Activated naive CD4-positive, alpha-beta T cell (primary cell): ENCODE measurements around the gene NFKBIA.
"Not testable (repeated sequence)": the region's sequence is repeated elsewhere in the genome, so short reads cannot be mapped to it uniquely, and the experiment has no call there.

Experiments used
- DNase-seq, 4 experiments: peaks; one replicate each; lab custom pipeline; 2025; lab: John Stamatoyannopoulos, UW

The NFKBIA gene

DNA sequence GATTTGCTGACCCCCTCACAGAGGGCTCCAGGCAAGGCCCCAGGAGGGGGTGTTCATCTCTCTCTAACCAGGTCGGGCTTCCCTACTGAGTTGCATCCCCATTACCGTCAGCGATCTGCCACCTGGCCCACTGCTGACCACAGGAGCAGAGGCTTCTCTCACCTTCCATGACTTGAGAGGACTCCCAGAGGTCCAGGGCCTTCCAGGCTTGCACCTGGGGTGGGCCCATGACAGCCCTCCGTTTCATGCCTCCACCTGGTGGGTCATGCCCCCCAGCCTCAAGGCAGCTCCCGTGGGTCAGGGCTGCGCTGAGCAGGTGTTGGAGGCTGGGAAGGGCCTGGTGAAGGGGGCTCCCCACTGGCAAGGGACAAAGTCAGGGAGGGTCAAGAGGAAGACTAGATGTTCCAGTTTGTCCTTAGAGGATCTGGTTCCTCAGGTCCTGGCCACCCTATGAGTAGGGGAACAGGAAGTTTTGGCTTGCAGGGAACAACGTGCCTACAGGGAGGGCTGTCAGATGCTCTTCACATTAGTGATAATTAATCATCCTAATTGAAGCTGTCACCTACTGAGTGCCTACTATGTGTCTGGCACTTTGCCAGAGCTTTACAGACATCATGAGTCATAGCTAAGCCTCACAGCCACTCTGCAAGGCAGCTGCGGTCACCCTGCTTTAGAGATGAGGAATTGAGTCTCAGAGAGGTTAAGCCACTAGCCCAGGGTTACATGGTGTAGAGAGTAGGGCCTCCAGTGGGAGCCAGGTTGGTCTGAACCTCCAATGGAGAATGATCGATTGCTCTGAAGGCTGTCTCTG lies 13.8 kb downstream of the NFKBIA start:
- no peak for DNase-seq

DNA sequence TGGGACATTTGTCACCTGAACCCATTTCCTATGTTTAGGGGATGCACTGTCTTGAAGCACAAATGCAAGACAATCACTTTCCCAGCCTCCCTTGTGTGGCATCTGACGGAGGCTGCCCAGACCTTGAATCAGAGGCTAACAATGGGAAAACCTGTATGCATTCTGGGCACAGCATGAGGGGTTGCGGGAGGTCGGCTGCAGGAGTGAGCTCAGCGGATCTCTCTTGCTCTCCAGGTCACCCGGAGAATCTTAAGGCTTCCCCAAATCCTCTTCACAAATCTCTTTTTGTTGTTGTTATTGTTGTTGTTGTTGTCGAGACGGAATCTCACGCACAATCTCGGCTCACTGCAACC lies 15.3 kb downstream of the NFKBIA start:
- DNase-seq: no peak

DNA sequence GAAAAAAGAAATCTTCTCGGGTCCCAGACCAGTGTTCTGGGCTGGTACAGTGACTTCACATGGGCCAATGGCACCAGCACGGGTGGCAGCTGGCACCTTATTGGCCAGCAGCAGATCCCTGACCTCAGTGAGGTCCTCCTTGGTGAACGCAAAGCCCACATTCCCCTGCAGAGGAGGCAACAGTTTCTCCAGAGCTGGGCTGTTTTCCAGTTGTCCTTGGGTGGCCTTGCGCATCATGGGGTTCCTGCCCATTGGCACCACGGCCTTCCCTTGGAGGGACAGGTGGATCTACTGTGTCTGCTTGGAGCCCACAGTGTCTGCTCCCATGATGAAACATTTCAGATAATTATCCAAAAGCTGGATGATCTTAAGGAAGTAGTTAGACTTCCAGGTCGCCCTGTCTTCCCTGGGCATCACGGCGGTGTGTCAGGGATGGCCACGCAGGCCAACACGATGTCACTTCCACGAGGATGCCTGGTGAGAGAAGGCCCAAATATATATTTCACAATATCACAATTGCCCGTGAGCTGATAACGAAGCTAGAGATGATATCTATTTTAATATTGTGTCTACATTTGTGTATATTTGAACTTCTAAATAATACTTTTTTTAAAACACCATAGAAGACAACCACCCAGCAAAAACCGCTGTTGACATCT lies 15.8 kb downstream of the NFKBIA start:
- DNase-seq: no peak

DNA sequence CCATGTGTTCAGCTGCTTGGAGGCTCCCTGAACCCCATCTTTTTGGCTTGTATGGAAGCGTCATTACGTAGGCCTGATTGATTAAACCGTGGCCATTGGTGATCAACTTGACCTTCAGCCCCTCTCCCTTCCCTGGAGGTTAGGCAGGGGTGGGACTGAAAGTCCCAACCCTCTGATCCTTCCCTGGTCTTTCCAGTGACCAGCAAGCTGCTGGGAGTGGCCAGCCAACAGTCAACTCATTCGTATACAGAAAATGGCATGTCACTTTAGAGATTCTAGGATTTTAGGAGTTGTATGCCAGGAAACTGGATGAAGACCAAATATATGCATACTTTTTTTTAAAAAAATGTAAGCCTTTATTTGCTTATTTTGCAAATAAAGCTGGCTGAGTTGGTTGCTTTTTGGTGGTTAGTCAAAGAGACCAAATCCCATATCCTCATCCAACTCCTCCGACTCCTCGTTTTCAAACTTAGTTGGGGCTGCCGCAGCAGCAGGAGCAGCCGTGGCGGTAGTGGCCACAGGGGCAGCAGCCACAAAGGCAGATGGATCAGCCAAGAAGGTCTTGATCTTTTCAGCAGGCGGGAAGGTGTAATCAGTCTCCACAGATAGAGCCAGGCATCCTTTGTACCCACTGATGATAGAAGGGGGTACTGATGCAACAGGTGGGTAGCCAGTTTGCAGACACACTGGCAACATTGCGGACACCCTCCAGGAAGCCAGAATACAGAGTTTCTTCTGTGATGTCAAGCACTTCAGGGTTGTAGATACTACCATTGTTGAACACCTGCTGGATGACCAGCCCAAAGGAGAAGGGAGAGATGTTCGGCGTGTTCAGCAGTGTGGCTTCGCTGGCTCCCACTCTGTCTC lies 16.6 kb downstream of the NFKBIA start:
- no peak for DNase-seq

DNA sequence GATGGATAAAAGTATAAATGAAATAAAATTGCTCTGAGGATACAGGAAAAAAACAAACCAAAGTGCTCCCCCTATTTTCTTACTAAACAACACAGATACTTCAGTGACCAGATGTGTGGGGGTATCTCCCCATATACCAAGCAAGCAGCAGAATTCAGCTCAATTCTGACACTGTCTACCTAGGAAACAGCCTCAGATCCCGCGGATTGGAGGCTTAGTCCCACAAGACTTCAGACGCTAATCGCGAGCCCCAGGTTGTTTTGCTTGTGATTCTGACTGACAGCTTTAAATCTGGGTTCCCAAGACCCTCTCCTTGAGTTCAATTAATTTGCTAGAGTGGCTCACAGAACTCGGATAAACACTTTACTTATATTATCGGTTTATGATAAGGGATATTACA lies 17.3 kb downstream of the NFKBIA start:
- no peak for DNase-seq

DNA sequence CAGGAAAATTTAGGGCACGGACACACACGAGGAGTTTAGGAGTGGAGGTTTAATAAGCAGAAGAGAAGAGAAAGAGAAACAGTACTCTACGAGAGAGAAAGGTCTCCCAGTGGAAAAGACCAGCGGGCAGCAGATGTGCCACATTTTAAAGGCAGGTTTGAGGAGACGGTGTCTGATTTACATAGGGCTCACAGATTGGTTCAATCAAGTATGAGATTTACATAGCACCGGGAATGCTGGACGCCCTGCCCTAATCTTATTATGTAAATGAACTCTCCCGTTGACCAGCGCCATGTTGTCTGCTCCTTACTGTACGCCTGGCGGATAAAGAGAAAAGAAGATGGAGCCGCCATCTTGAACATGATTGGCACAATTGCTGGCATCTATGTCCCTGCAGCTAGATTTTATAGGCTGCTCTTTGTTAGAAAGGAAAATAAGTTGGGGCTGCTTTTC lies 17.9 kb downstream of the NFKBIA start:
- no peak for DNase-seq

DNA sequence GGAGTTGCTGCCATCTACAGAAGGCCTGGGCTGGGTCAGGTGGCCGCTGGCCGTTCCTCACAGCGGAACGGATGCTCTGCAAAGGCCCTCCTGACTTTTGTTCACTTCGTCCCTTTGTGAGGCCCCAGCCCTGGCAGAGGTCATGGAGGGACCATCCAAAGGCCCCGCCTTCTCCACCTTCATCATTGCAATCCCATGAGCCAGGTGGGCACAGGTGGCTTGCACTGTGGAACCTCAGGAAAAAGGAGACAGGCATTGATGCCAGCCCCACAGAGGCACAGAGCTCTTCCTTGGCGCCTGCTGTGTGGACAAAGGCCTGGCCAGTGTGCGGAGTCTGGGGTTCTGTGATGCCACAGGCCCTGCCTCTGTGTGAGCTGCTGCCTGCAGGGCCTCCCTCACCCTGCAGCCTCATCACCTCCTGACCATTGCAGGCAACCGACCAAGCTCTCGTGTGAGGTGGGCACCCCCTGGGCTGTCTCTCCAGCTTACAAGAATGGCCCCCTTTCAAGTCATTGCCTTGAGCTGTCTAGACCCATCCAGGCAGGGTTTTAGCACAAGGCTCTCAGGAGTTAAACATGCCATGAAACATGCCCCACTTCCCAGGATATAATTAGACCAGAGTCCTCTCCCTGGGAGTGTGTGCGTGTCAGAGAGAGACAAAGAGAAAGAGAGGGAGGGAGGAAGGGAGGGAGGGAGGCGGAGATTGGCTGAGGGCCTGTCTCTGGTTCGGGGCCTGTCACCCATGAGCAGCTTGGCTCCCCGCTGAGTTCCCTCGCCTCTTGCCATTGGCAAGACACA lies 19.3 kb downstream of the NFKBIA start:
- DNase-seq: no peak

DNA sequence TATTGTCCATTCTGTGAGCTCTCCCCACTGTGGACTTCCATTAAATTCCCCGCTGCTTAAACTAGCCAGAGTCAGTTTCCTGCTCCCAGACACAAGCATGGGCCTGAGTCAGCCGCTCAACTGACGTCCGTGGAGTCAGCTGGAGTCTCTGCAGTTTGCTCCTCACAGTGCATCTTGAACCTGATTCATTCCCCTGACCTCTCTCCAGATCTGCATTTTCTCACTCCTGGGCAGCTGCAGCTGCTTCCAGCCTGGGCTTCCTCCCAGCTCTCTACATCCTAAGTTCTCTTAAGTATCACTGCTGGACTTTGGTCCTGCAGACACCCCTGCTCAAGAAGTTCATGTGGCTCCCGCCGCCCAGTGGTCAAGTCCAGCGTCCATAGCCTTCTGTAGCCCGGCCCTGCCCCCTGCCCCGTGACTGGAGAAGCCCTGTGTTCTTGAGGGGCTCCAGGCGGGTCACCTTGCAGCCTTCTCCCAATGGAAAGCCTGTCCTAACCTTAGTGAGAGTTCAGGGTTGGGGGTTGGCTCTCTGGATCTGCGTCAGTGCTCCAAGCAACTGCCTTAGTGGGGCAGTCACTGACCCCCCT lies 20.0 kb downstream of the NFKBIA start:
- no peak for DNase-seq

DNA sequence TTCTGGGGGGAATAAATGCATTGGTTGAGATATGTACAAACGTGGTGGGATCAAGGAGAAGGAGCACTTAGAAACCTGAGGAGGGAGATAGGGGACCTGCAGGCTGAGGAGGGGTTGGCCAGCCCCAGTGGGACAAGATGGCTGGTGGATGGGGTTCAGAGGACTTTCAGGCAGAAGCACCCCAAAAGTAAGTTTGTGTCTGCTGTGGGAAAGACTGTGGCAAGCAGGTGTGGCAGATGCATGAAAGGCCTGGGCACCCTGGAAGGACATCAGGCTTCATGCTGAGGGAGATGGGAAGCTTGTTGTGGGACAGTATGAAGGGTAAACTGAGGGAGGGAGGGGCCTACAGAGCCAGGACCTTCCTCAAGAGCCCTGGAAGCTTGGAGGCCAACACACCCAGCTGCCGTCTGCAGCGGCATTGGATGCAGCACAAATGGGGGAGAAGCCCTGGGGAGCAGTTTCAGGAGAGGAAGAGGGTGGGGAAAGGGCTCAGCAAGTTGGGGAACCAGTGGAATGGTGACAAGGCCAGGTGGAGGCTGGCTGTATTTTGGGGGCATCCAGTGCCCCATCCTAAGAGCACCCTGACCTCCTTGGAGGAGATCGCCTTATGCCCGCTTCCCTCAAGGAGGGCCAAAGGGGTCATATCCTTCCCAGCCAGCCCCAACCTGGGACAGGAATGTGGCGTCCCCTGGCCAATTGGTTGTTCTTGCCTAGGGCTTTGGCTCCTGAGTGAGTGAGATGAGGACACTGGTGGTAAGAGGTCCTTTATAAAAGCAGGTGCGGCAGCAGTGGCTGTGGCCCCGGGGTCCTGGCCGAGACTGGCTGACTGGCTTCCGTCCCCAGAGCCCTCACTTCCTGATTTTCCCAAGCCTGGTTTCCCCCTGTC lies 20.7 kb downstream of the NFKBIA start:
- DNase-seq: no peak

DNA sequence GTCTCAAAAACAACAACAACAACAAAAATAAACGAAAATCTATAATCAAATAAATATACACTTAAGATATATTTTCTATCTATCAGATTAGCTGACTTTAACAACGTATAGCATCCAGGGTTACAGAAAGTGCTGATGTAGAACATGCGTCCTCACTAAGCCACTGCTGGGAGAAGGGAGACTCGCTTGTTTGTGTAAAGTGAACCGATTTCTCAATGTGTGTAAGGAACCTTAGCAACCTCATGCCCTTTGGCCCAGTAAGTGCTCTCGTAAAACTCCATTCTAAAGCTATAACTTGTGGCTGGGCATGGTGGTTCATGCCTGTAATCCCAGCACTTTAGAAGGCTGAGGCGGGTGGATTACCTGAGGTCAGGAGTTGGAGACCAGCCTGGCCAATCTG lies 23.8 kb downstream of the NFKBIA start:
- no peak for DNase-seq

DNA sequence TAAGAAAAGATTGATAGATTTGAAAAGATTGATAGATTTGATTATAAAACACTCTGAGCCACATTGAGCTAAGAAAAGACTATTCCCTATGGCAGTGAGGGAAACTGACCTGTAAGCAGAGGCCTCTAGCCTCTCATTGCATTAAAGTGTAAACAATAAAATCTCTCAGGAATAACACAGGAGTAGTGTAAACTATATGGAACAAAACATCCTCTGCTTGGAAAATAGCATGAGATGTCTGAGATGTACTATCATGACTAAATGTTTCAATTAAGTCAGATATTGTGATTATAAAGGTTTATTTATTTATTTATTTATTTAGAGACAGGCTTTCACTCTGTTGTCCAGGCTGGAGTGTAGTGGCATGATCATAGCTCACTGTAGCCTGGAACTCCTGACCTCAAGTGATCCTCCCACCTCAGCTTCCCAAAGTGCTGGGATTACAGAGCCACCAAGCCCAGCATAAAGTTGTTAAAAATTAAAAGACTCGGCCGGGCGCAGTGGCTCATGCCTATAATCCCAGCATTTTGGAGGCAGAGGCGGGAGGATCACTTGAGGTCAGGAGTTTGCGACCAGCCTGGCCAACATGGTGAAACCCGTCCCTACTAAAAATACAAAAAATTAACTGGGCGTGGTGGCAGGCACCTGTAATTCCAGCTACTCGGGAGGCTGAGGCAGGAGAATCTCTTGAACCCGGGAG lies 25.2 kb downstream of the NFKBIA start:
- DNase-seq: not testable (repeated sequence)

DNA sequence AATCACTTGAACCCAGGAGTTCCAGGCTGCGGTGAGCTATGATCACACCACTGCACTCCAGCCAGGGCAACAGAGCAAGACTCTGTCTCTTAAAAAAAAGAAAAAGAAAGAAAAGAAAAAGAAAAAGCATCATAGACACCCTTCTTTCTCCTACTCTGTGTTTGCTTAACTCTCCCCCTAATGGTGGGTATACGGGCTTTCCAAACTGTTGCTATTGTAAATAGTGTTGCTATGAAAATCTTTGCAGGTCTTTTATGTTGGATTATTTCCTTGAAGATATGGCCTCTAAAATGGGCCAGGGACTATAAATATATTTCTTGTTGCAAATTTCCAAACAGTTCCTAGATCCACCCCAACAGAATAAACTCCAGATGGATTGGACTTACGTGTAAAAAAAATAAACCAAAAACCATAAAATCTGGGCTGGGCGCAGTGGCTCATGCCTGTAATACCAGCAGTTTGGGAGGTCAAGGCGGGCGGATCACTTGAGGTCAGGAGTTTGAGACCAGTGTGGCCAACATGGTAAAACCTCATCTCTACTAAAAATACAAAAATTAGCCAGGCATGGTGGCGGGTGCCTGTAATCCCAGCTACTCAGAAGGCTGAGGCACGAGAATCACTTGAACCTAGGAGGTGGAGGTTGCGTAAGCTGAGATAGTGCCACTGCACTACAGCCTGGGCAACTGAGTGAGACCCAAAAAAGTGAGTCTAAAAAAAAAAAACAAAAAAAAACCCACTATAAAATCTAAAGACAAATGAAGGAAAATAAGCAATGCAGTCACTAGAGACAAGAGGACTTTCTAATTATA lies 25.9 kb downstream of the NFKBIA start:
- DNase-seq: no peak

DNA sequence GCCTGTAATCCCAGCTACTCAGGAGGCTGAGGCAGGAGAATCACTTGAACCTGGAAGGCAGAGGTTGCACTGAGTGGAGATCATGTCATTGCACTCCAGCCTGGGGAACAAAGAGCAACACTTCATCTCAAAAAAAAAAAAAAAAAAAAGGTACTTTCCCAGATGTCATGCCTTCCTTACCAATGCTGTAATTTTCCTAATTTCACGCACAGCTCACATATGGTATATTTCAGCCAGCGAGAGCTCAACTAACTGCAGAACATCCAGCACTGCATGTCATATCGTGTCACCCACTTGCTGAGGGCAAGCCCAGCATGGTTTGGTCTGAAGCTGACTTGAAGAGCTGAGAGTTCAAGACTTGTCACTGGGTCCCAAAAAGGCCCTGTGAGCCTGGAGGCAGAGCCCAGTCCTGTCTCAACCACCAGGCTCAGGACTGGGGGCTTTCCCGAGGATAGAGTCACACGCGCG lies 29.0 kb downstream of the NFKBIA start:
- DNase-seq: no peak

DNA sequence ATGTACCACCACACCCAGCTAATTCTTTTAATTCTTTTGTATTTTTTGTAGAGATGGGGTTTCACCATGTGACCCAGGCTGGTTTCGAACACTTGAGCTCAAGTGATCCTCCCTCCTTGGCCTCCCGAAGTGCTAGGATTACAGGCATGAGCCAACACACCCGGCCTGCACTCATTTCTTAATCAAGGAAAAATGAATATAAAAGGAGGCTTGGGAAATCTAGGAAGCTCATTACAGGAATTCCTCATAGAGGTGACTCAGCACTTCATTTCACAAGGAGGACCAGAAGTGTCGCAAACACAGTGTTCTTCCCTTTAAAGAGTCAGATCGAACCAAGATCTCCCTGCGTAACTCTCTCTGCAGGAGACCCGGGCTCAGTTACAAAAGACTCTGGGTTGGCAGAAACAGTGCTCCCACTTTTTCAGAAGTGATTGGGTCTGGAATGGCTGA lies 30.3 kb downstream of the NFKBIA start:
- DNase-seq: no peak

DNA sequence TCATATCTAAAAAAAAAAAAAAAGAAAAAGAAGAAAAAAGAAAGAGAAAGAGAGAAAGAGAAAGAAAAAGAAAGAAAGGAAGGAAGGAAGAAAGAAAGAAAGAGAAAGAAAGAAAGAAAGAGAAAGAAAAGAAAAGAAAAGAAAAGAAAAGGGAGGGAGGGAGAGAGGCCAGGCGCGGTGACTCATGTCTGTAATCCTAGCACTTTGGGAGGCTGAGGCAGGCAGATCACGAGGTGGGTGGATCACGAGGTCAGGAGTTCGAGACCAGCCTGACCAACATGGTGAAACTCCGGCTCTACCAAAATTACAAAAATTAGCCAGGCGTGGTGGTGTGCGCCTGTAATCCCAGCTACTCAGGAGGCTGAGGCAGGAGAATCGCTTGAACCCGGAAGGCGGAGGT lies 31.3 kb downstream of the NFKBIA start:
- DNase-seq: not testable (repeated sequence)

DNA sequence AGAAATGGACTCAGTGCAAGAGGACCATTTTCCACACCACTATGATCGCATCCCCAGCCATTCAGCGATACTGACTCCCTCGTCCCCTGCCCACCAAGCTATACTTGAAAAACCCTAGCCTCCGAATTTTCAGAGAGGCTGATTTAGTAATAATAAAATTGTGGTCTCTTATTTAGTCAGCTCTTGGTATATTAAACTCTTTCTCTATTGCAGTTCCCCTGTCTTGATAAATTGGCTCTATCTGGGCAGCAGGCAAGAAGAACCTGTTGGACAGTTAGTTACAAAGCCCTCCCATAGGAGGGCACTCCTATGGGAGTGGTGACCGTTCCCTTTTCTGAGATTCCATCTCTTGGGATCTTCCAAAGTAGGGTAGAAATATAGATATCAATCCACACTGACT lies 33.6 kb downstream of the NFKBIA start:
- DNase-seq: no peak

DNA sequence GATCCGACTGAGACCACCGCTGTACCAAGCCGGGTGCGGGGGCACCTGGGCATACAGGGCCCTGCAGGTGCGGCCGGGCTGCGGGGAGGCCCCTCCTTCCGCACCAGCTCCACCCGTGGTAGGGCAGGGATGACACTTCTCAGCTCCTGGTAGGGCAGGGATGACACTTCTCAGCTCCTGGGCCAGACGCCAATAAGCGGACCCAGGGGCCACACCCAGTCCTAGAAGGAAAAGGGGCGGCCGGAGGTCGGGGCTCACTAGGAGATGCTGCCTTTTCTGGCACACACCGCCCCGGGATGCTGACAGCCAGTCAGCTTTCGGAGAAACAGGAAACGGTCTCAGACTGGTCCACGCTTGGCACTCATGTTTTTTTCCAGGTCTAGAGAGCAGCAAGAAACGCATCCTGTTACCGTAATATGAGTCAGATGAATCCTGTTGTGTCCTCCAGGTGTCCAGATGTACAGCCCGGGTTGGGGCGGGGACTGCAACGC lies 34.8 kb downstream of the NFKBIA start:
- DNase-seq: no peak

DNA sequence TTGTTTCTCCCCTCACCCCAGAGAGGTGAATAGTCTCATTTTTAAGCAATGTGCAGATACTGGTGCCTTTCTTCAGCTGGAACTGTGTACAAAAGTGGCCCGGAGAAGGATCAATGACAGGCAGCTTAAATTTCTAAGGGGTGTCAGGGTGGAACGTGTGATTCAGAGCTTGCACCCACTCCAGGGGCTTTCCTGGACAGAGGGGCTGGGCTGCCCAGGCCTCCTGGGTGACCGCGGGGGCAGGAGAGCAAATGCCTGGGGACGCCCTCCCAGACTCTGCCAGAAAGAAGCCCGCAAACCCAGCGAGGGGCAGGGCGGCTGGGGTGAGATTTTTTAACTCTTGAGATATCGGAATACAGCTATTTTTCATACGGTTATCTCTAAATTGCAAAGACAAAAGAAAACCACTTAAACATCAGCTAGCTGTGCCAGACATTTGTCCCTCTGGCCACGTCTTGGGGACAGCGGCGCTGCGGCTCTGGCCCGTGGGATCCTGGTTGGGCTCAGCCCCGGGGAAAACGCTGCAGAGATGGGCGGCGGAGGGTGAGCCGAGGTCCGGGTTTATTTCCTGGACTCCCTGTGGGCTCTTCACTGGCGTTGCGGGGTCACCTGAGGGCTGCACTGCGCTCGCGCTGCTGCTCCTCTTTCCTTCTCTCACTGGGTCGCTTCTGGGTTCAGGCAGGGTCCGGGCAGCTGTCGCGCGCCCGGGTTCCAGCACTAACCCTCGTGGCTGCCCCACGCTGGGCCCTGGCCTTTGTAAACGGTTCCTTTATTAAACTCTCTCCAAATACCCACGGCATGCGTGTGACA lies 35.8 kb downstream of the NFKBIA start:
- DNase-seq: no peak
